ENCODE data around the gene MAPKAPK2.

MAPKAPK2 gene

DNA sequence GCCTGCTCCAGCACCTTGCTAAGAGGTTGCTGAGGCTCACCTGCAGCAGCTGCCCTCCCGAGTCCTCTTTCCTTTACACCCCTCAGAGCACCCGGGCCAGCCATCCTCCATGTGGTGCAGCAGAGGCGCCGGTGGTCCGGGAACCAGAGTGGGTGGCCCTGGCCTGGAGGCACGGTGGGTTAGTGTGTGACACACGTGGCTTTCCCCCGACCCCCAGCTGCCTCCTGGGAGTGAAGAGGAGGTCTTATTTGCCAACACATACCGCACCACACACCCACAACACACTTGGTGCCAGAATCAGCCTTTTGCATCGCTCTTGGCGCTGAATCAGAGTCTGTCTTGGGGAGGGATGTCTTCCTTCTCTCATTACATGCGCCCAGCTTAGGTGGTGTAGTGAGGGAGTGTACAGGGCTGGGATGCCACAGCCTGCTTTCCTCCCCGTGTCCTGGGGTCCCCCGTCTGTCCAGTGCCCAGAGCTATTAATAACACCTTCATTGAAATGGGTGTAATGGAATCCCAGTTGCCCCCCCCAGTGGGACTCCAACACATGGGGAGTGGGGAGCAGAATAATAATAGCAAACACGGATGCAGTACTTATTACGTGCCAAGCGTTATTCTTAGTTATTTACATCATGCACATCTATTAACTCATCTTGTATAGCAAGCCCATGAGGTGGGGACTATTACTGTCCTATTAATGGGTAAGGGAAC, 38.2 kb downstream of the MAPKAPK2 start:
- no peaks in the 10 kb centered on the region for H3K36me3 Mint-ChIP-seq (ENCODE audit: low read depth)

DNA sequence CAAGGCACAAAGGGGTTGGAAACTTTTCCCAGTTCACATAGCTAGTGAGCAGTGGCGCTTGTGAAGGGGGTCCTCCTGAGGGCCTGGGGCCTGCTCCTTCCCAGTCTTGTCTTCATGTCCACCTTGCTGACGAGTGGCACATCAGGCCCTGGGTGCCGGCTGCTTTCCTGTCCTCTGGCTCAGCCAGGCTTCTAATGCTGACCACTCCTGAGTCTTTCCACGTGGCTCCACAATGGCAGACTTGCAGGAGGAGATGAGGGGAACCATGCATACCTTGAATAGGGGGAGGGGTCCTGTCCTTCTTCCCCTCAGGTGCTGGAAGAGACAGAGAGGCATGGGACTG, 38.7 kb downstream of the MAPKAPK2 start:
- Mint-ChIP-seq H3K4me1 (peaks cover 59% of the 10 kb centered on the region), H3K4me3 (no peak overlapping the region), H3K9me3 (no peaks in the 10 kb centered on the region), H3K36me3 (ENCODE audit: low read depth) (no peaks in the 10 kb centered on the region), H3K27ac (peak overlapping the region; percentile 60 to 71 (median 63)), H3K27me3 (ENCODE audit: low read depth) (no peaks in the 10 kb centered on the region)
- TF ChIP-seq, protein P1, sequence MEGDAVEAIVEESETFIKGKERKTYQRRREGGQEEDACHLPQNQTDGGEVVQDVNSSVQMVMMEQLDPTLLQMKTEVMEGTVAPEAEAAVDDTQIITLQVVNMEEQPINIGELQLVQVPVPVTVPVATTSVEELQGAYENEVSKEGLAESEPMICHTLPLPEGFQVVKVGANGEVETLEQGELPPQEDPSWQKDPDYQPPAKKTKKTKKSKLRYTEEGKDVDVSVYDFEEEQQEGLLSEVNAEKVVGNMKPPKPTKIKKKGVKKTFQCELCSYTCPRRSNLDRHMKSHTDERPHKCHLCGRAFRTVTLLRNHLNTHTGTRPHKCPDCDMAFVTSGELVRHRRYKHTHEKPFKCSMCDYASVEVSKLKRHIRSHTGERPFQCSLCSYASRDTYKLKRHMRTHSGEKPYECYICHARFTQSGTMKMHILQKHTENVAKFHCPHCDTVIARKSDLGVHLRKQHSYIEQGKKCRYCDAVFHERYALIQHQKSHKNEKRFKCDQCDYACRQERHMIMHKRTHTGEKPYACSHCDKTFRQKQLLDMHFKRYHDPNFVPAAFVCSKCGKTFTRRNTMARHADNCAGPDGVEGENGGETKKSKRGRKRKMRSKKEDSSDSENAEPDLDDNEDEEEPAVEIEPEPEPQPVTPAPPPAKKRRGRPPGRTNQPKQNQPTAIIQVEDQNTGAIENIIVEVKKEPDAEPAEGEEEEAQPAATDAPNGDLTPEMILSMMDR (IDR thresholded peaks at IDR 0.05; ENCODE audit: unreplicated experiment in 3 of 3), result no peak

More for the DNA sequence above, 38.2 kb downstream of the MAPKAPK2 start:
- Mint-ChIP-seq H3K27me3 (ENCODE audit: low read depth) (no peaks in the 10 kb centered on the region), H3K4me3 (no peak overlapping the region), H3K27ac (no peak overlapping the region), H3K9me3 (no peaks in the 10 kb centered on the region), H3K4me1 (peaks cover 60% of the 10 kb centered on the region)
- TF ChIP-seq, protein P1 (IDR thresholded peaks at IDR 0.05; ENCODE audit: unreplicated experiment in 3 of 3), result no peak

DNA sequence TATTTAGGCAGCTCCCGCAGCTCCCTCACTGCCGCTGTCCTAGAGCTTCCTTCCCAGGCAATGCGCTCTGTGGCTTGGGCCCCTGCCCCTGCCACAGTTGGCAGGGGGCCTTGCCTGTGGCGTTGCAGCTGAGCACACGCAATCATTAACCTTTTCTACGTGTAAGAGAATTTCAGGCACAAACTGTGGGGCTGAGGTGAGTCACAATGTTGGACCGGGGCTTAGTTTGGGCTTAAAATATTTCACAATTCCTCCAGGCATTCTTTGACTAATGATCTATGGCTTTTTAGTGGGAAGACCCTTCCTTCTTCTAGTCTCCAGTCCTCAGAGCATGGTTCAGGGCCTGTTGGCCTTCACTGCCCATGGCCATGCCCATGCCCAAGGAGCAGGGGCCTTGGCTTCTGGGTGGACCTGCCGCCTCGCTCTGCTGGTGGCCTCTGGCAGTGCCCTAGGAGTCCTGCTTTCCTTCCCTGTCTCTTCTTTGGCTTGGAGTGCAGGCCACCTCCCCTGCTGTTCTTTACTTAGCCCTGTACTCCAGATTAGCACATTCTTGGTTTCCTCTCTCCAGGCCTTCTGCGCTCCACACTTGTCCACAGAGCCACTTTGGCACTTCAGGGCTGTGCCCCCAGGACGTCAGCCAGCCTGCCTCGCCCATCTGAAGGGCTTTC, 39.2 kb downstream of the MAPKAPK2 start:
- H3K27me3 Mint-ChIP-seq (ENCODE audit: low read depth), result no peaks in the 10 kb centered on the region
- H3K4me1 Mint-ChIP-seq, result peaks cover 54% of the 10 kb centered on the region
- no peak overlapping the region for H3K4me3 Mint-ChIP-seq
- H3K27ac Mint-ChIP-seq, result peak overlapping the region; percentile 60 to 71 (median 63)
- H3K36me3 Mint-ChIP-seq (ENCODE audit: low read depth), result peaks cover 3% of the 10 kb centered on the region
- no peaks in the 10 kb centered on the region for H3K9me3 Mint-ChIP-seq
- TF ChIP-seq, protein P1 (IDR thresholded peaks at IDR 0.05; ENCODE audit: unreplicated experiment in 3 of 3), result no peak

DNA sequence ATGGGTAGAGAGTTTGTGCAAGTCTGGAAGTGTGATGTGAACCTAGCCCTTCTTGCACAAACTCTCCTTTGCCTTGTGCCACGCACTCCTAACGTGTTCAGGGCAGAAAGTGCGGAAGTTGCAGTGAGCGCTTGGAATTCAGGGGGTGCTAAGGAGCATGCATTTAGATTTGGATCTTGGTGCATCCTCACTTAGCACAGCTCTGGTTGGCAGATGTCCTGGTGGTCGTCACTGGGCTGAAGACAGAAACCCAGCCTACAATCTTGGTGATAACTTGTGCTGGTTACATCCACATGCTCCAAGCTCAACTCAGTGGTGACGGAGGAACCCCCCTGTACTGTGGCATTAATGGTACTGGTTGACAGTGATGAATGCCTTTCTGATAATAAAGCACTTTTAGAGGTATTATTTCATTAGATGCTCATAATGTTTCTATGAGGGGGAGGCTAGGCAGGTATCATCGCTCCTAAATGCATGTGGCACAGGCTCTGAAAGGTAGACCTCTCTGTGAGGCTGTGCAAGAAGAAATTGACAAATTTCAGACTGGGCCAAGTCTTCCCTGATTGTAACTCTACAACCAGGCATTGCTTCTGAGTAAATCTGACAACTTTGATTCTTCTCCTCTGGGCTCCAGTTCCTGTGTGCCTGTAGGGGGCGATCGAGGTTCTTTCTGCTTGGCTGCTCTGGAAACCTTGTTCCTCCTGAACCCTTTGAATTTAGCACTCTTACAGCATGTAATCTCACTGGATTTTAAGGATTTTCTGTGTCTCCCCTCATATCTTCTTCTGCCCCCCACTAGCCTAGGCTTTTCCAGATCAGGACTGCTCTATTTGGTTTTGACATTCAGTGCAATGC, 40.6 kb downstream of the MAPKAPK2 start:
- H3K4me1 Mint-ChIP-seq, result peaks cover 44% of the 10 kb centered on the region
- H3K36me3 Mint-ChIP-seq (ENCODE audit: low read depth), result peaks cover 15% of the 10 kb centered on the region
- no peak overlapping the region for H3K27ac Mint-ChIP-seq
- no peak overlapping the region for H3K4me3 Mint-ChIP-seq
- no peaks in the 10 kb centered on the region for H3K9me3 Mint-ChIP-seq
- TF ChIP-seq, protein P1 (IDR thresholded peaks at IDR 0.05; ENCODE audit: unreplicated experiment in 3 of 3), result peak in 2 of 3 experiments; percentile 27 to 56
- no peaks in the 10 kb centered on the region for H3K27me3 Mint-ChIP-seq (ENCODE audit: low read depth)

DNA sequence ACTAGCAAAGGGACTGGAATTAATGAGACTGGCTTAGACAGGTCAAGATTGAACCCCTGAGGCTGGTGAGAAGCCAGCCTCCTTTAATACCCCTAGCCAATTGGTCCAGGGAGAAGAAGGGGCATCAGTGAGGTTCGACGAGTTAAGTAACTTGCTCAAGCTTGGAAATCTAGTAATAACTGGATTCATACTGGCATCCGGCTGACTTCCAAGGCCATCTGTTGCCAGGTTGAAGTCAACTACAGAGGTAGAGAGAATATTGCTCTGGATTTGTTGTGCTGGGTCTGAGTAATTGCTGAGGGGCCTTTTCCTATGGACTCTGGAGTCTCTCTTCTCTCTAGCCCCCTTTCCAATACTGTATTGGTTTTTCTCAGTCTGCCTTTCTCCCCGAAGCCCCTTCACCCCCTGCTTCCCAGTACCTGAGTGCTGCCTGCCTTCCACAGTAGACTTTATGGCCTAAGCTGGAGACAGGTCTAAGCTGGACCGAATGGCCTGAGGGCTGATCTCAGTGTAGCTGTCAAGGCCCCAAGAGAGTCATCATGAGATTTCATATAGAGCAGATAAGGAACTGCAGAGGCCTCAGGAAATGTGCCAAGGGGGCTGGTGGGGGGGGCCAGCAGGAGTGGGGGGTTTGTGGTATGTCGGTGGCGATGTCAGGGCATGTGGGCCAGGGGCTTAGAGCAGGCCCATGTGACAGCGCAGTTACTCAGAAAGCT, 43.4 kb downstream of the MAPKAPK2 start:
- Mint-ChIP-seq H3K36me3 (ENCODE audit: low read depth) (peaks cover 33% of the 10 kb centered on the region), H3K4me1 (peaks cover 34% of the 10 kb centered on the region), H3K27me3 (ENCODE audit: low read depth) (no peaks in the 10 kb centered on the region), H3K4me3 (no peak overlapping the region), H3K27ac (no peak overlapping the region), H3K9me3 (no peaks in the 10 kb centered on the region)
- TF ChIP-seq, protein P1 (IDR thresholded peaks at IDR 0.05; ENCODE audit: unreplicated experiment in 3 of 3), result no peak
